Measurements from ENCODE around the gene CIRBP. TPM values are rescaled to one million over a fixed set of nuclear protein-coding genes. Genes with fewer than 3 reads are reported as not detected.

Gene CIRBP
- total and polyA plus RNA-seq, 2 of the 13 experiments (the other 11 are each of a cell fraction or from before 2014, with no cell fraction given) = 133 to 140 TPM

DNA sequence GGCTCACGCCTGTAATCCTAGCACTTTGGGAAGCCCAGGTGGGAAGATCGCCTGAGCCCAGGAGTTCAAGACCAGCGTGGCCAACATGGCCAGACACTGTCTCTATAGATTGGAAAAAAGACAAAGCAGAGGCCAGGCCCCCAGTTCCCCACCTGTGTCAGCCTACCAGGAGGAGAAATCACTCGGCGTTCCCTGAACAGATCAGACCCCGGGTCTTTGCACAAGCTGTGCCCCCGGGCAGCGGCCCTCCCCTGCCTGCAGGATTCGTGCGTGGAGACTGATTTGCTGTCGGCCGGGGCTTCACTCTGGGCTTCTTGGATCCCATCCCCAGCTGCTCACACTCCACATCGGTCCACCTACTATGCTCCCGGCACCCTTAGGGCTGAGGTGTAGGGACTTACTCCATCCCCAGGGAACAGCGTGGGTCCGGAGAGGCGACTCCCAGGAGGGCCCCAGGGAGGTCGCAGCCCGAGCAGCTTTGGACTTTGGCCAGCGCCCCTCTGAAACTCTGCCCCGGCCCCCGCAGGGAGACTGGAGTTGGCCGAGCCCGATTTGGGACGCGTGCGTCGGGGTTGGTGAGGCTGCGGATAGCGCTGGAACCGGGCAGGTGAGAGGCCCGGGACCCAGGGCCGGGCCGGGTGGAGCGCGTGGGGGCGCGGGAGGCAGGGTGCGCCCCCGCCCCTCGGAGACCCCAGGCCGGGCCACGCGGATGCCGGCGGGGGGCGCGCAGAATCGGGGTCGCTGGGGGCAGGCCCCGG lies 16.0 kb downstream of the CIRBP start (continued):
- TF ChIP-seq, protein P1, sequence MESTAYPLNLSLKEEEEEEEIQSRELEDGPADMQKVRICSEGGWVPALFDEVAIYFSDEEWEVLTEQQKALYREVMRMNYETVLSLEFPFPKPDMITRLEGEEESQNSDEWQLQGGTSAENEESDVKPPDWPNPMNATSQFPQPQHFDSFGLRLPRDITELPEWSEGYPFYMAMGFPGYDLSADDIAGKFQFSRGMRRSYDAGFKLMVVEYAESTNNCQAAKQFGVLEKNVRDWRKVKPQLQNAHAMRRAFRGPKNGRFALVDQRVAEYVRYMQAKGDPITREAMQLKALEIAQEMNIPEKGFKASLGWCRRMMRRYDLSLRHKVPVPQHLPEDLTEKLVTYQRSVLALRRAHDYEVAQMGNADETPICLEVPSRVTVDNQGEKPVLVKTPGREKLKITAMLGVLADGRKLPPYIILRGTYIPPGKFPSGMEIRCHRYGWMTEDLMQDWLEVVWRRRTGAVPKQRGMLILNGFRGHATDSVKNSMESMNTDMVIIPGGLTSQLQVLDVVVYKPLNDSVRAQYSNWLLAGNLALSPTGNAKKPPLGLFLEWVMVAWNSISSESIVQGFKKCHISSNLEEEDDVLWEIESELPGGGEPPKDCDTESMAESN (CRISPR knock-in tag; conservative IDR thresholded peaks at IDR 0.05) = no peak
- TF ChIP-seq ZNF615 (CRISPR knock-in tag; IDR thresholded peaks at IDR 0.05; ENCODE audit: borderline replicate concordance) (no peak), ZNF121 (CRISPR knock-in tag; IDR thresholded peaks at IDR 0.05) (no peak), ZNF788 (CRISPR knock-in tag; IDR thresholded peaks at IDR 0.05; ENCODE audit: borderline replicate concordance) (no peak), ZNF530 (CRISPR knock-in tag; IDR thresholded peaks at IDR 0.05; ENCODE audit: low read depth) (no peak), KDM2A (CRISPR knock-in tag; IDR thresholded peaks at IDR 0.05; ENCODE audit: borderline replicate concordance, low read depth) (0 out of 2 replicates have a peak, but pooled peaks have one; percentile 29), ZFY (CRISPR knock-in tag; IDR thresholded peaks at IDR 0.05) (peak; percentile 61), CCAR2 (optimal IDR thresholded peaks at IDR 0.05; ENCODE audit: low read depth, low read length) (no peak), ZNF724P (CRISPR knock-in tag; IDR thresholded peaks at IDR 0.05; ENCODE audit: borderline replicate concordance) (no peak), ZNF557 (CRISPR knock-in tag; IDR thresholded peaks at IDR 0.05) (no peak), NRL (CRISPR knock-in tag; IDR thresholded peaks at IDR 0.05; ENCODE audit: borderline replicate concordance) (0 out of 2 replicates have a peak, but pooled peaks have one; percentile 23), ZKSCAN8 (CRISPR knock-in tag; IDR thresholded peaks at IDR 0.05; ENCODE audit: borderline replicate concordance) (no peak; the same call in 1 of the 2 replicates)
- TF ChIP-seq, protein P2, sequence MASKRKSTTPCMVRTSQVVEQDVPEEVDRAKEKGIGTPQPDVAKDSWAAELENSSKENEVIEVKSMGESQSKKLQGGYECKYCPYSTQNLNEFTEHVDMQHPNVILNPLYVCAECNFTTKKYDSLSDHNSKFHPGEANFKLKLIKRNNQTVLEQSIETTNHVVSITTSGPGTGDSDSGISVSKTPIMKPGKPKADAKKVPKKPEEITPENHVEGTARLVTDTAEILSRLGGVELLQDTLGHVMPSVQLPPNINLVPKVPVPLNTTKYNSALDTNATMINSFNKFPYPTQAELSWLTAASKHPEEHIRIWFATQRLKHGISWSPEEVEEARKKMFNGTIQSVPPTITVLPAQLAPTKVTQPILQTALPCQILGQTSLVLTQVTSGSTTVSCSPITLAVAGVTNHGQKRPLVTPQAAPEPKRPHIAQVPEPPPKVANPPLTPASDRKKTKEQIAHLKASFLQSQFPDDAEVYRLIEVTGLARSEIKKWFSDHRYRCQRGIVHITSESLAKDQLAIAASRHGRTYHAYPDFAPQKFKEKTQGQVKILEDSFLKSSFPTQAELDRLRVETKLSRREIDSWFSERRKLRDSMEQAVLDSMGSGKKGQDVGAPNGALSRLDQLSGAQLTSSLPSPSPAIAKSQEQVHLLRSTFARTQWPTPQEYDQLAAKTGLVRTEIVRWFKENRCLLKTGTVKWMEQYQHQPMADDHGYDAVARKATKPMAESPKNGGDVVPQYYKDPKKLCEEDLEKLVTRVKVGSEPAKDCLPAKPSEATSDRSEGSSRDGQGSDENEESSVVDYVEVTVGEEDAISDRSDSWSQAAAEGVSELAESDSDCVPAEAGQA (IDR thresholded peaks at IDR 0.05; ENCODE audit: low read depth) = no peak
- TF ChIP-seq, protein P2 (CRISPR knock-in tag; IDR thresholded peaks at IDR 0.05; ENCODE audit: borderline replicate concordance) = no peak
- TF ChIP-seq, protein P3, sequence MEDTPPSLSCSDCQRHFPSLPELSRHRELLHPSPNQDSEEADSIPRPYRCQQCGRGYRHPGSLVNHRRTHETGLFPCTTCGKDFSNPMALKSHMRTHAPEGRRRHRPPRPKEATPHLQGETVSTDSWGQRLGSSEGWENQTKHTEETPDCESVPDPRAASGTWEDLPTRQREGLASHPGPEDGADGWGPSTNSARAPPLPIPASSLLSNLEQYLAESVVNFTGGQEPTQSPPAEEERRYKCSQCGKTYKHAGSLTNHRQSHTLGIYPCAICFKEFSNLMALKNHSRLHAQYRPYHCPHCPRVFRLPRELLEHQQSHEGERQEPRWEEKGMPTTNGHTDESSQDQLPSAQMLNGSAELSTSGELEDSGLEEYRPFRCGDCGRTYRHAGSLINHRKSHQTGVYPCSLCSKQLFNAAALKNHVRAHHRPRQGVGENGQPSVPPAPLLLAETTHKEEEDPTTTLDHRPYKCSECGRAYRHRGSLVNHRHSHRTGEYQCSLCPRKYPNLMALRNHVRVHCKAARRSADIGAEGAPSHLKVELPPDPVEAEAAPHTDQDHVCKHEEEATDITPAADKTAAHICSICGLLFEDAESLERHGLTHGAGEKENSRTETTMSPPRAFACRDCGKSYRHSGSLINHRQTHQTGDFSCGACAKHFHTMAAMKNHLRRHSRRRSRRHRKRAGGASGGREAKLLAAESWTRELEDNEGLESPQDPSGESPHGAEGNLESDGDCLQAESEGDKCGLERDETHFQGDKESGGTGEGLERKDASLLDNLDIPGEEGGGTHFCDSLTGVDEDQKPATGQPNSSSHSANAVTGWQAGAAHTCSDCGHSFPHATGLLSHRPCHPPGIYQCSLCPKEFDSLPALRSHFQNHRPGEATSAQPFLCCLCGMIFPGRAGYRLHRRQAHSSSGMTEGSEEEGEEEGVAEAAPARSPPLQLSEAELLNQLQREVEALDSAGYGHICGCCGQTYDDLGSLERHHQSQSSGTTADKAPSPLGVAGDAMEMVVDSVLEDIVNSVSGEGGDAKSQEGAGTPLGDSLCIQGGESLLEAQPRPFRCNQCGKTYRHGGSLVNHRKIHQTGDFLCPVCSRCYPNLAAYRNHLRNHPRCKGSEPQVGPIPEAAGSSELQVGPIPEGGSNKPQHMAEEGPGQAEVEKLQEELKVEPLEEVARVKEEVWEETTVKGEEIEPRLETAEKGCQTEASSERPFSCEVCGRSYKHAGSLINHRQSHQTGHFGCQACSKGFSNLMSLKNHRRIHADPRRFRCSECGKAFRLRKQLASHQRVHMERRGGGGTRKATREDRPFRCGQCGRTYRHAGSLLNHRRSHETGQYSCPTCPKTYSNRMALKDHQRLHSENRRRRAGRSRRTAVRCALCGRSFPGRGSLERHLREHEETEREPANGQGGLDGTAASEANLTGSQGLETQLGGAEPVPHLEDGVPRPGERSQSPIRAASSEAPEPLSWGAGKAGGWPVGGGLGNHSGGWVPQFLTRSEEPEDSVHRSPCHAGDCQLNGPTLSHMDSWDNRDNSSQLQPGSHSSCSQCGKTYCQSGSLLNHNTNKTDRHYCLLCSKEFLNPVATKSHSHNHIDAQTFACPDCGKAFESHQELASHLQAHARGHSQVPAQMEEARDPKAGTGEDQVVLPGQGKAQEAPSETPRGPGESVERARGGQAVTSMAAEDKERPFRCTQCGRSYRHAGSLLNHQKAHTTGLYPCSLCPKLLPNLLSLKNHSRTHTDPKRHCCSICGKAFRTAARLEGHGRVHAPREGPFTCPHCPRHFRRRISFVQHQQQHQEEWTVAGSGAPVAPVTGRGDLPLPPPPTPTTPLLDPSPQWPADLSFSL (CRISPR knock-in tag; IDR thresholded peaks at IDR 0.05) = no peak

Measured in HepG2 (cell line).